A673 (cell line): ENCODE data around the gene SLC25A47. TPM values are rescaled to one million over a fixed set of nuclear protein-coding genes. Genes with fewer than 3 reads are reported as not detected.

ENCODE experiments used
- BruUV-seq: library from RNA; stranded (reverse); fragments of 400-500 nt; replicated peaks from 2 replicates; lab custom pipeline; 2021; lab: Mats Ljungman, UMichigan
- CTCF ChIA-PET: fragments of 300-600 bp; sonication (Branson Sonifier 250); formaldehyde crosslinking; loops from one replicate; lab custom pipeline; 2022; ENCODE audit warnings: antibody characterized with exemption; lab: Charles Lee
- POLR2A ChIA-PET: fragments of 300-600 bp; sonication (Branson Sonifier 250); formaldehyde crosslinking; loops from one replicate; lab custom pipeline; 2022; ENCODE audit warnings: antibody characterized with exemption; ENCODE audit not compliant: low non-redundant PET; lab: Charles Lee
- DNase-seq: peaks from one replicate; pipeline ENCODE4 v3.0.0-alpha.2; 2015; ENCODE audit warnings: low spot score
- H3K27ac ChIP-seq: fragments of 200-600 bp; sonication (generic); 2 replicates; pipeline ENCODE4 v1.5.1; 2016; ENCODE audit warnings: mixed run types, low read depth, mild to moderate bottlenecking, mixed read lengths, antibody characterized with exemption, low read length; ENCODE audit not compliant: poor library complexity, severe bottlenecking
- H3K27me3 ChIP-seq: fragments of 200-600 bp; sonication (generic); replicated peaks from 2 replicates; pipeline ENCODE4 v1.6.1; 2017; ENCODE audit warnings: mixed run types, low read depth, mild to moderate bottlenecking, mixed read lengths, antibody characterized with exemption, low read length; ENCODE audit not compliant: insufficient read depth, poor library complexity
- H3K36me3 ChIP-seq: fragments of 200-600 bp; sonication (generic); 2 replicates; pipeline ENCODE4 v1.6.1; 2016; ENCODE audit warnings: mixed run types, mild to moderate bottlenecking, mixed read lengths, antibody characterized with exemption, low read length; ENCODE audit not compliant: insufficient read depth, poor library complexity, severe bottlenecking
- H3K4me1 ChIP-seq: fragments of 200-600 bp; sonication (generic); 2 replicates; pipeline ENCODE4 v1.6.1; 2017; ENCODE audit warnings: mixed run types, mild to moderate bottlenecking, mixed read lengths, antibody characterized with exemption, low read length; ENCODE audit not compliant: insufficient read depth, poor library complexity, severe bottlenecking
- H3K4me3 ChIP-seq: fragments of 200-600 bp; sonication (generic); 2 replicates; pipeline ENCODE4 v1.5.1; 2016; ENCODE audit warnings: low read depth, mixed run types, mild to moderate bottlenecking, mixed read lengths, low read length; ENCODE audit not compliant: poor library complexity, severe bottlenecking
- H3K9me3 ChIP-seq: fragments of 200-600 bp; sonication (generic); 2 replicates; pipeline ENCODE4 v1.6.1; 2016; ENCODE audit warnings: mixed run types, low read depth, mild to moderate bottlenecking, mixed read lengths, antibody characterized with exemption, low read length; ENCODE audit not compliant: poor library complexity, severe bottlenecking
- EZH2 ChIP-seq: fragments of 200-600 bp; sonication (generic); IDR thresholded peaks from 2 replicates; pipeline ENCODE4 v1.6.1; 2017; ENCODE audit warnings: borderline replicate concordance, low read depth, mild to moderate bottlenecking, mixed read lengths, antibody characterized with exemption, low read length; ENCODE audit not compliant: poor library complexity, severe bottlenecking
- intact Hi-C: fragments of 100-400 bp; cut with micrococcal nuclease; formaldehyde crosslinking; loops from one replicate; pipeline ENCODE4 v1.10.0; 2022; ENCODE audit not compliant: unreplicated experiment
- total RNA-seq: library from RNA; stranded (reverse); gene quantifications from 2 replicates; pipeline ENCODE4 v1.2.3, GENCODE V29; 2021
- TF ChIP-seq, protein P1 (sequence below): fragments of 300-800, 200-600 bp; sonication (generic); conservative IDR thresholded peaks from 2 replicates; pipeline ENCODE4 v1.5.1; 2017; ENCODE audit warnings: low read depth, mild to moderate bottlenecking, antibody characterized with exemption, low read length, moderate library complexity, mixed read lengths

SLC25A47 gene
- total RNA-seq, 1 experiment from 2014 or later = not detected

DNA sequence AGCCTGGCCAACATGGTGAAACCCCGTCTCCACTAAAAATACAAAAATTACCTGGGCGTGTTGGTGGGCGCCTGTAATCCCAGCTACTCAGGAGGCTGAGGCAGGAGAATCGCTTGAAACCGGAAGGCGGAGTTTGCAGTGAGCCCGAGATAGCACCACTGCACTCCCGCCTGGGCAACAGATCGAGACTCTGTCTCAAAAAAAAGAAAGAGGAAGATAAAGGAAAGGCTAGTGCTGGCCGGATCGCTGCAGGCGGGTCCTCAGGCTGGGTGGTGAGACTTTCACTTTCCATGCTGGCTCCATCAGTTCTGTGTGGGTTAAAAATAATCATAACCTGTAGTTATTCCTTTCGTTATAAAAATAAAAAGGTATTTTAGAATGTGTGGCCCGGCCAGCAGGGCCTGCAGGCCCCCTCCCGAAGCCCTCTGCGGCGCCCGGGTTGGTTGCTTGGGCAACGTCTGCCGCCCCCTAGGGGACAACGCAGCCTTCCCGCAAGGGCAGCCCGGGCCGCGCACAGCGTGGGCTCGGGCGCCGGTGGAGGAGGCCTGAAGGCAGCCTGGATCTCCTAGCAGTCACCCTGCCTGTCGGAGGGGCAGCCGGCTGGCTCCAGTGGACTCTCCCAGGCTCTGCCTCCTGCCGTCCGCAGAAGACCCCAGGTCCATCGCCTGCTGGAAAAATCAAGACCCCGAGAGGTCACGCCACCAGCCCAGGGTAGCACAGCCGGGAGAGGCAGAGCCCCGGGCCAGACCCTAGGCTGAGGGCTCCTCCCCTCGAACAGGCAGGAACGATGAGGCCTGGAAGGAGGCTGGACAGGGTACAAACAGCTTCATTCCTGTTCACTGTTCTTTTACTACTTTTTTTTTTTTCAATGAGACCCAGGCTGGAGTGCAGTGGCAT lies 5.0 kb upstream of the SLC25A47 start:
- H3K9me3 ChIP-seq = no peaks in the 10 kb centered on the region
- ChIA-PET POLR2A (no interaction called here), CTCF (no interaction called here)
- BruUV-seq = no TSS peak
- TF ChIP-seq, protein P1, sequence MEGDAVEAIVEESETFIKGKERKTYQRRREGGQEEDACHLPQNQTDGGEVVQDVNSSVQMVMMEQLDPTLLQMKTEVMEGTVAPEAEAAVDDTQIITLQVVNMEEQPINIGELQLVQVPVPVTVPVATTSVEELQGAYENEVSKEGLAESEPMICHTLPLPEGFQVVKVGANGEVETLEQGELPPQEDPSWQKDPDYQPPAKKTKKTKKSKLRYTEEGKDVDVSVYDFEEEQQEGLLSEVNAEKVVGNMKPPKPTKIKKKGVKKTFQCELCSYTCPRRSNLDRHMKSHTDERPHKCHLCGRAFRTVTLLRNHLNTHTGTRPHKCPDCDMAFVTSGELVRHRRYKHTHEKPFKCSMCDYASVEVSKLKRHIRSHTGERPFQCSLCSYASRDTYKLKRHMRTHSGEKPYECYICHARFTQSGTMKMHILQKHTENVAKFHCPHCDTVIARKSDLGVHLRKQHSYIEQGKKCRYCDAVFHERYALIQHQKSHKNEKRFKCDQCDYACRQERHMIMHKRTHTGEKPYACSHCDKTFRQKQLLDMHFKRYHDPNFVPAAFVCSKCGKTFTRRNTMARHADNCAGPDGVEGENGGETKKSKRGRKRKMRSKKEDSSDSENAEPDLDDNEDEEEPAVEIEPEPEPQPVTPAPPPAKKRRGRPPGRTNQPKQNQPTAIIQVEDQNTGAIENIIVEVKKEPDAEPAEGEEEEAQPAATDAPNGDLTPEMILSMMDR = peak; percentile 88
- no peak for TF ChIP-seq EZH2
- DNase-seq = peak; percentile 77
- no peak overlapping the region for H3K27ac ChIP-seq
- H3K4me3 ChIP-seq = no peak overlapping the region
- no peaks in the 10 kb centered on the region for H3K36me3 ChIP-seq
- peaks cover 5% of the 10 kb centered on the region for H3K4me1 ChIP-seq
- intact Hi-C loops = no loop called here
- H3K27me3 ChIP-seq = no peaks in the 10 kb centered on the region

- Histone ChIP-seq H3K36me3 (no peaks in the 10 kb centered on the region), H3K27me3 (no peaks in the 10 kb centered on the region), H3K27ac (no peak overlapping the region), H3K9me3 (no peaks in the 10 kb centered on the region), H3K4me1 (peaks cover 5% of the 10 kb centered on the region), H3K4me3 (no peak overlapping the region)
- ChIA-PET POLR2A (no interaction called here), CTCF (interaction anchor here (0.6 kb wide), 1 partner anchor 15 kb away, joined by 4 read pairs; no protein-coding TSS in a partner anchor)
- no TSS peak for BruUV-seq
- no peak for DNase-seq
- intact Hi-C loops = no loop called here
- no peak for TF ChIP-seq EZH2
- TF ChIP-seq, protein P1 = no peak
Observed at GRCh38 chr14:100320157-100320856, 2.8 kb upstream of the SLC25A47 start.

- Histone ChIP-seq H3K36me3 (no peaks in the 10 kb centered on the region), H3K4me3 (no peak overlapping the region), H3K4me1 (peaks cover 5% of the 10 kb centered on the region), H3K27ac (no peak overlapping the region), H3K27me3 (no peaks in the 10 kb centered on the region), H3K9me3 (no peaks in the 10 kb centered on the region)
- POLR2A ChIA-PET = no interaction called here
- TF ChIP-seq, protein P1 = no peak
- intact Hi-C loops = no loop called here
- no TSS peak for BruUV-seq
- DNase-seq = no peak
- CTCF ChIA-PET = no interaction called here
Observed at GRCh38 chr14:100321473-100322137, 1.5 kb upstream of the SLC25A47 start.
